HG02588 (cell line): ENCODE results near the gene GPC6.
"Not testable (repeated sequence)": the region's sequence is repeated elsewhere in the genome, so short reads cannot be mapped to it uniquely, and the experiment has no call there.

Experiments
- ATAC-seq: cut with Tn5 transposase; IDR thresholded peaks from one replicate; pipeline ENCODE4 v1.9.1; 2021; ENCODE audit warnings: mild to moderate bottlenecking, moderate library complexity; ENCODE audit not compliant: unreplicated experiment

The GPC6 gene

DNA sequence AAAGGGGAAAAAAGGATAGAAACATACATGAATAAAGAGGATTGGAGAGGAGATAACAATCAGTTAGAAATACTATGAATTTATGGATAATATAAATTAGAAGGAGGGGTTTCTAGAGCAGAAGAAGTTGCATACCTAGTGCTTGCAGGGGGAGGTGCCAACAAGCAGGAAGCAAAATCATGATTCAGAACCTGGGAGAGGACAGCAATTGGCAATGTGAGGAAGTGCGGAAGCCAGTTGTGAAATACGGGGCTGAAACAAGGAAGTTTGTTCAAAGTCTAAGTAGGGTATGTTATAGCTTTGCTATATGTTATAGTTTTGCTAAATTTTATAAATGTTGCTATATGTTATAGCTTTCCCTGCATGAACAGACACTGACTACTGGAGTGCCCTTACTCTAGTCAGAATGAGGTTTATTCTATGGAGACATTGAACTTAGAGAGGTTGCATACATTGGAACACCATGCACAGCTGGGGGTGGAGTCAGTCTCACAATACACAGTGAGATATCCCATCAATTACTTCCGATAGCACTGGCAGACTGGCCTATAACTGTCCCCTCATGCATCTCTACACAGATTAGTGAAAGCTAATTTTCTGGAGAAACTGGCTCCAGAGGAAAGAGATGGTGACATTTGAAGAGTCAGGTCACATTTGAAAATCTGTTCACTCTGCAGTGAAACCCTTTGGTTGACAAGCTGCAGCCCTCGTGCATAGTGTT, 92.1 kb downstream of the GPC6 start:
- ATAC-seq: no peak

DNA sequence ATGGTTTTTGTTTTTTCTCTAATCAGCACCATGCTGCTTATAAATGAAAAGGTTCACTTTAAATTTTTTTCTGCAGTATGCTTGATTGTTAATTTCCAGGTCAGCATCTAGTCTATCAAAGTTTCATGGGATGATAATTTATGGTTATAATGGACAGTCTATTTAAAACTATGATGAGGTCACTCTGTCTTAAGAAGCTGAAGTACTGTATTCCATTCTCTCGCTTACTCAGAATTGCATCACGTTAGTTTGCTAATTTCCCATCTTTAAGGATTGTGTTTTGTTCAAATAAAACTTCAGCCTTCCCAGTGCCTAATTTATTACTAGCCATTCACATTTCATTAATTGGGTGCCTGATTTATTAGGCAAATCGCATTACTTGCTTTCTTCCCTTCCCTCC, 94.3 kb downstream of the GPC6 start:
- ATAC-seq: no peak

DNA sequence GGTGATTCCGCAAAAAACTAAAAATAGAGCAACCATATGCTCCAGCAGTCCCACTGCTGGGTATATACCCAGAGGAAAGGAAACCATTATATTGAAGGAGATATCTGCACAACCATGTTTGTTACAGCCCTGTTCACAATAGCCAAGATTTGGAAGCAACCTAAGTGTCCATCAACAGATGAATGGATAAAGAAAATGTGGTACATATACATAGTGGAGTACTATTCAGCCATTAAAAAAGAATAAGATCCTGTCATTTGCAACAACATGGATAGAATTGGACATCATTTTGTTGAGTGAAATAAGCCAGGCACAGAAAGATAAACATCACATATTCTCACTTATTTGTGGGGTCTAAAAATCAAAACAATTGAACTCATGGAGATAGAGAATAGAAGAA, 97.3 kb downstream of the GPC6 start:
- not testable (repeated sequence) for ATAC-seq

DNA sequence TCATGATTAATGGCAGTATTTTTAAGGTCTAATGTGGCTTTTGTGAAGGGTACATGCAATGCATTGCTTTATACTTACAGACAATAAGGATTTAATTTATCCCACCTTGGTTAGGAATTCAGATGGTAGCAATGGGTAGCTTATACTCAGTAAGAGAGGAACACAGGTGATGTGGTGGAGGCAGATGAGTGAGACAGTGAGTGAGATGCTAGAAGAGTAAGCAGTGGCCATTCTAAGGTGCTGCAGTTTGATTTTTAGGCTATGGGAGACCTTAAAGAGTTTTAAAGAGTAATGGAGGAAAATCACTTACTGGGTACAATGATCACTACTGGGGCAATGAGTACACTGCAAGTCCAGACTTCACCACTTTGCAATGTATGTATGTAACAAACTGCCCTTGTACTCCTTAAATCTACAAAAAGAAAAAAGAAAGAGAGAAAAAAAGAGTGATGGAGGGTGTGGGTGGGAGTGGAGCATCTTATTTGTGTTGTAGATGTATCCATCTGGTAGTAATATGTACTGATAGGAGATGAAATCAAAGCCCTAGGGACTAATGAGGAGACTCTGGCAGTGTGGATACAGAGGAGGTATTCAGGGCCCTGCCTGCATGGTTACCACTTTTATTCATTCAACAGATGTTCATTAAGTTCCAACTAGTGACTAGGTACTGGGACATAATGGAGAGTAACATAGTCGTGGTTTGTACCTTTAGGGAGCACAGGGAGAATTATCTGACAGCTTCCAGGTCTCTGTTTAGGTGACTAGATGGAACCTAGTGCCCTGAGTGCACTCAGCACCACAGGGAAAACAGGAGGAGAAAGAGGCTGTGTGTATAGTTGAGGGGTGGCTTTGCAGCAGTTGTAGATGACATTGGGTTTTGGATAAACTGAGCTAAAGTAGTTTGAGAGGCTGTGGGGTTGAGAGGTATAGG, 99.0 kb downstream of the GPC6 start:
- ATAC-seq: no peak

DNA sequence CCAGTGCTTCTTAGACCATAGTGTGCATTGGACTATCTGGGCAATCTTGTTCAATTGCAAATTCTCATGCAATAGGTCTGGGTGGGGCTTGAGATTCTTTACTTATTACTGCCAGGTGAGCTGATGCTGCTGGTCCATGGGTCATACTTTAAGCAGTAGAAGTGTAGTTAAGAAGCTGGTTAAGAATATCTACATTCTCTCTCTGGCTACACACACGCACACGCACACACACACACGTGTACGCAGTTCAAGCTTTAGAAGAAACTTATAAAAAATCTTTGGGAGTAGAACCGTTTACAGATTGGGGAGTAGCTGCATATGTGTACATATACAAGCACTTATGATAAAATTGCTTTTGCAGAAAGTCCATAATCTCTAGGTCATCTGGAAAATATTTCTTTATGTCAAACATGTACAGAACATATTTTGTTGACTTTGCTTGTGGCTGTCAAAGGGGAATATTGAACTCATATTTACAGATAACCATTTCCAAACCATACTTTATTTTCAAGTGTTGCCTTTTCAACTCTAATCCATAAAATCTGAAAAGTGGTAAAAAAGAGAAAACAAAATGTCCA, 99.7 kb downstream of the GPC6 start:
- no peak for ATAC-seq

DNA sequence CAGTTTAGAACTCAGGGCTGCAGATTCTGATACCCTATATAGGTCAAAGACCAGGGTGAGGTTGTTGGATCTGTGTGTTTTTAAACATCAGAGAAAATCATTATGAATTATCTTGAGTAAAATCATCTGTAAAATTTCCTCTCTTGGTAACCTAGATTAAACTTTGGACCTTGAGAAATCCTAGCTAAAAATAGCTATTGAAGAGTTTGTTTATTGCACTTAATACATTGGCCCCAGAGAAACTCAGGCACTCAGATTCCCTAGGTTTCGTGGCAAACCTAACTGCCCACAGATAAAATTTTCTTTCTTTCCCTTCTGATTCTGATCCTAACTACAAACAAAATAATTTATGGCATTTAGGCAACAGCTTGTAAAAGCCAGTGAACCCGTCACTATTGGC, 102.3 kb downstream of the GPC6 start:
- ATAC-seq: no peak

DNA sequence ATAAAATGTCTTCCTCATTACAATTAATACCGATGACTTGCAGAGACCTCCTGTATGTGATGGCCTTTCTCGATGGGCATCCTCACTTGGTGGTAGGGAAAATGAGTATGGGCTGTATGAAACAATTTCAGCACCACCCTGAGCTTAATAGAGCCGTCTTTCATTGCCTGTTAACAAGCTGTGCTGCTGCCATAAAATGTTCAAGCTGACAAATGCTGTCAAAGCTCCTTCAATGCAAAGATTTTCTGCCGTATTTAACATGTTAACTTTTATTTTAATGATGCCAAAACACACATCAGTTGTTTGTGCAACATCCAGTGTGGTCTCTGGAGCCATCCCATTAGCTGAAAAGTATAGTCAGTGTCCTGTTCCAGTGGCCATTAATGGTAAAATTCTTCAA, 110.1 kb downstream of the GPC6 start:
- no peak for ATAC-seq

DNA sequence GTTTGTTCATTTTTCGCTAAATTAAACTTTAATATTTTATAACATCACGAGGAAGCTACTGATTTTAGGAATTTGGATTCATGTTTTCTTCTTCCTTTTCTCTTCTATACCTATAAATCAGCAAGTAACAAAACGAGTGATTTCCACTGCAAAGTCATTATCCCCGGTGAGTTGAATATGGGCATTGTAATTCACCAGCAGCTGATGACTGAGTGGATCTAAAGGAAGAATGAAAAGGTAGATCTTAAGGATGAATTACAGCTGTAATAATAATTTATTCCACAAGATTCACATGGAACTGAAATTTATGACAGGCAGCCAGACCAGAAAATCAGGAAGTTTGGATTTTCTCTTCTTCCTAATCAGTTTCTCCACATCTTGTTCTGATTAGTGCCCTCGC, 111.4 kb downstream of the GPC6 start:
- ATAC-seq: no peak

DNA sequence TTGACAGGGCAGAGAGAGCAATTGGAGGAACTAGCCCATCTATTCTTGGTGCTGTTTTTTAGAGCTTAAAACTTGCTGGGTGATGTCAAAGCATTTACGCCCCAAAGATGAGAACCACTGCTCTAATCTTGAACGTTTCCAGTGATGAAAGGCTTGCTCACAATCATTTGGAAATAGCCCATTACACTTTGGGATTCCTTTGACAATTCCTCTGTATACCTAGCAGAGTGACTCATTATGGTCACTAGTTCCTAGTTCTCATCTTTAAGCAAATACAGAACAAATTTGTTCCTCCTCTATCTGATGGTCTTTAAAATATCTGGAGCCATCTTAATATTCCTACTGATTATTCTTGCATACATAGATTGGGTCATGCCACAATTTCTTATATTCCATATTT, 112.3 kb downstream of the GPC6 start:
- ATAC-seq: no peak

DNA sequence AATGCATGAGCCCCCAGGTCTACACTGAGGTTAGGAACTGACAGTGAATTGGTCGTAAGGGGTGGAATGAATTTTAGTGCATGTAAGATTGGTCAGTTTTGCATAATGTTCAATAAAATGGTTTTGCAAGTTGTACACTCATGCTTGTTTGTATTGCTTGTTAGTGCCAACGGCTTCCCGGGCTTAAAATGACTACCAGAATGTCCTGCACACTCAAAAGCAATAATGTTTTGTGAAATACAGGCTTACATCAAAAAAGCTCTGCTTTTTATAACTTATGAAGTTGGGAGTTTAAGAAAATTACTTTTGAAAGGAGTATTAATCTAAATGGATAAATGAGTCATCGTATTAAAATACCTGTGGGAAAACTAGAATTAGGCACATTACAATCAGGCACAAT, 112.9 kb downstream of the GPC6 start:
- no peak for ATAC-seq

DNA sequence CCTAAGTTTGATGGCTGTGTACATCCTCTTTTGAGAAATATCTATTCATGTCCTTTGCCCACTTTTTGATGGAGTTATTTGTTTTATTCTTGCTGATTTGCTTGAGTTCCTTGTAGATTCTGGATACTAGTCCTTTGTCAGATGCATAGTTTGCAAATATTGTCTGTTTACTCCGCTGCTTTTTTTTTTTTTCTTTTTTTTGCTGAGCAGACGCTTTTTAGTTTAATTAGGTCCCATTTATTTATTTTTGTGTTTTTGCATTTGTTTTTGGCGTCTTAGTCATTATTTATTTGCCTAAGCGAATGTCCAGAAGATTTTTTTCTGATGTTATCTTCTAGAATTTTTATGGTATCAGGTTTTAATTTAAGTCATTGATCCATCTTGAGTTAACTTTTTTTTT, 114.9 kb downstream of the GPC6 start:
- ATAC-seq: no peak

DNA sequence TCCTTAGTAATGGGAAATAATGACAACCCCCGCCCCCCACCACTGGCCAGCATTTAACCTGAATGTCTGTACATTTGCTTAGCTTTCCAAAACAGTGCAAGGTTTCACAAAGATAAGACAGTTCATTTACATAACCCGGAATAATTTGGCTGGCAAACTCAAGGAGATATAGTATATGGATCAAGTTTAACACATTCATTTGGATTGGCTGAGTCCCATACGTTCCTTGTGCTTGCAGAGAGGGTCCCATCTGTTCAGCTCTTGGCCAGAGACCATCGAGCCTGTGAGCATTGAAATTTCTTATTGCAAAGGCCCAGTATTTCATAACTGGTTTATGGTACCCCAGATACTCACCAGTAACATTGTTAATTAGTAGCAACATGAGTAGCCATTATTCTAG, 116.5 kb downstream of the GPC6 start:
- ATAC-seq: no peak

DNA sequence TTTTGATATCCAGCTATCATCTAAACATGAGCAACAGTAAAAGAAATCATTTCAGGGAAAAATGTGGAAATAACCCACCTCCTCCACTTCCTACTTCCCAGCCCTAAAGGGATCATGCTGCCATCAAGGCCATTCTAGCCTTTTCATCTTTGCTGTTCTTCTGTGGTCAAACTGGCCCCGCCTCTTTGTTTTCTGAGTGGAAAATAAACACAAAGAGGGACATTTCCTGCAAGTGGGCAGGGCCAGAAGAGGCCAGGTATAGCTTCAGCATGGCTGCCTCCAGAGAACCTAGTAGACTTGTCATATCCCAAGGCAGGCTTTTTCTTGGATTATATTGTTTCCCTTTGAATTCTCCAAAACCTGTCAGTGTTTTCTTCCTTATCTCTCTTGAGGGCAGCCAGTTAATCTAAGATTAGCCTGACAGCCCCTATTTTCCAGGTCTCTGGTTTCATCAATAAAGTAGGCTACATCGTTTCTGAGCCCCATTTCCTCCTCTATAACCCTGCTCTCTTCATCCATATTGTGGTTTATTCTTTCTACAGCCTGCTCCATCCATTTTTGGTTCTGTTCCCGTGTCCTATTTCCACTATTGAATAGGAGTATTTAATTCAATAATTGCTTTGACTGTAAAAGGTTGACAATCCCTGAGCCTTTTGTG, 117.6 kb downstream of the GPC6 start:
- ATAC-seq: no peak

DNA sequence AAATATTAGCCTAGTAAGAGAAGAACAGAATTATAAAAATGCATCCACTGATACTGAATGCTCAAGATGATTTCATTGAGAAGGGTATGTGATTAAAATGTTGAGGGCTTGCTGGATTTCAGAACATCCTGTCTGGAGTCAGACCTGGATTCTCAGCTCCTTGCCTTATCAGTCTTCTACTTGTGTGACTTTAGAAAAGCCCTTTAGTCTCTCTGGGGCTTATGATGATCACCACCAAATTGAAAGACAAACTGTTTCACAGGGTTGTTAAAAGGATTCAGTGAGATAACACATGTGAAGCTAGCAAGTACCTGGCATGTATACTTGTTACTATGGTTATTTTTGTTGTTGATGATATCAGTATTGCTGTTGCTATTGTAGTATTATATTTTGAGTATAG, 118.4 kb downstream of the GPC6 start:
- ATAC-seq: no peak

DNA sequence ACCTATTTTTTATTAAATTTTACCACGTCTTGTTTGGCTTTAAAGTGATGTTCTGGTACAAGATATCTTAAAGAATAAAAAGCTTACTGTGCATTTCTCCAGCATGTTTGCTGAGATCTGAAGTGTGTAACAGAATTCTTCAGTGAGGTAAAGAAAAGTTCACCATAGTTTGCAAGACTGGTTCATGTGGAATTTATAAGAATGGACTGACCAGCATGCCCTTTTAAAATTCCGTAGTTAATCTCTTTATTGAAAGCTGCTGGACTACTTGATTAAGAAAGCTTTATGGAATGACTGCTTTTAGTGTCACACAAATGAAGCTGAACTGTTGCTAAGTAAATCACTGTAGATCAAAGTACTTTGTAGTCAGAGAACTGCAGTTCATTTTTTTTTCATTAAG, 119.2 kb downstream of the GPC6 start:
- no peak for ATAC-seq

DNA sequence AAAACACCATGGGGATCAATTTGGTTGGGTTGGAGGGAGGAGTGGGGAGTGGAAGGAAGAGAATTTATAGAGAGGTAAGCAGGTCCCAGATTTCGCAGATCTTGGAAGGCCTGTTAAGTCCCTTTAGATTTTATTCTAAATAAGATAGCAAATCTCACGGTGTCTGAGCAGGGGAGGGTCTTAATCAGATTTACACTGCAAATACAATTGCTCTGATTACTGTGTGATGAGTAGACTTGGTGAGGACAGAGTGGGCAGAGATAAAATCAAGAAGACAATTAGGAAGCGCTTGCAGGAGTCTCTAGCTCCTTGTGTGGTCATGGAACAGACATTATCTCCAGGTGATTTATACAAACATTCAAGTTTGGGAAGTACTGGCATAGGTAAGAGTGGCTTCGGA, 126.0 kb downstream of the GPC6 start:
- no peak for ATAC-seq

DNA sequence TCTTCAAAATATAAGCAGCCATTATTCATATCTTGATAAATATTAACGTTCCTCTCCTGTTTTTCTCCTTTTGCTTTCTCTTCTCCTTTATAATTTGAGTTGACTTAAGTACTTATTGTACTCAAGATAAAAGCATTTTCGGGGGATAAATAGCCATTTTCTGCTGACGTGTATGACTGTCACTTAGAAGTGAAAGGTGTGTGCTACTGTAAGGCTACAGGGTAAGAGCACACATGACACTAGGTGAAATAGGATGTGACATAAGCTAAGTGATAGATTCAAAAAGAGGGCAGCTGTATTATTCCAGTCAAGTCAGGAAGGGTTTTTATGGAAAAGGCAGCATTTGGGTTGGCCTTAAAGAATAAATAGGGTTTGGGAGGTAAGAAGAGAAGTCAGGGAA, 128.5 kb downstream of the GPC6 start:
- no peak for ATAC-seq

DNA sequence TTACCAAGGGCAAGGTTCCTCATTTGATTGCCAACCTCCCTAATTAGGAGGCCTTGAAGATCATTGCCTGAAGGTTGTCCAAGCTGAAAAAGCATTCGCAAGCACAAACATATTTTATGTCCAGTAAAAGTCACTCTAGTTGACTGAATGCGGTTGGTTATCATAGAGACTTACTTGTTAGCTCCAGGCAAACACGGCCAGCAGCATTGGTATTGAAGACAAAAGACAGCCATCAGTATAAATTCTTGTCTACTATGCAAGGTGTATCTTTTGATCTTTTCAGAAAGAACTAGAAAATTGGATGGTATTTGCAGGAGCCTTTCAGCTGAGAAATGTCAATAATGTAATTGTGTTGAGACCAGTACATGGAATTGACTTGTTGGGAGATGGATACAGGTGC, 129.9 kb downstream of the GPC6 start:
- ATAC-seq: no peak

DNA sequence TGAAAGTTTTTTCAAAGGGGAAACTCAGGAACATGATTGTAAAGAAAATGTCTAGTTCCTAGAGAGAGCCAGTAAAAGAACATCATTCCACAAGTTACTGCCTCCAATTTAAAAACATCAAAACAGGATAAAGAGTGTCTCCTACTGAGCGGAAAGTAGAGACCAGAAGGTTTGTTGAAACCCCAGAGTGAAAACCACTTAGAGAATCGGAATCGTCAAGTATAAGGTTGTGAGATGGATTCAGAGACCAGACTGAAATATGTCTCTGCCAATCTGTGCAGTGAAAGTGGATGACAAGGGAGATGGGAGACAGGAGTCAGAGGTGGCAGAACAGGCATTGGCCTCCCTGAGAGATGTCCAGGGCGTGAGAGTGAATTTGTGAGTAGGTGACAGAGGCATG, 133.4 kb downstream of the GPC6 start:
- no peak for ATAC-seq

DNA sequence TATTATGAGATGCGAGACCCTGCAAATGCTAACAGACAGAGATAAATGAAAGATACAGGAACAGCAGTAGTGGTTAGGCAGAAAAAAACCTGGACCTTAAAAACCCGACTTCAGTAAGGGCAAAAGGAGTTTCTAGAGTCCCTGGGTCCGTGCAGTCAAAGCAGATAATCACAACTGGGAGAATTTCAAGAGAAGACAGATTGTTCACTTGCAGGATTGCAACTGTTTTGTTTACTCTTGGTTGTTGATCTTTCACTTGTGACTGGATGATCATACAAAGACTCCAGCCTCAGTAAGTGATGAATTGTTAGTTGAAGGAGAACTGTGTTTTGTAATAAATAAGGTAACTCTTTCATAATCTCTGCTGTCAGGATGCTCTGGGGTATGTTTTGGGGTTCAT, 135.1 kb downstream of the GPC6 start:
- no peak for ATAC-seq

DNA sequence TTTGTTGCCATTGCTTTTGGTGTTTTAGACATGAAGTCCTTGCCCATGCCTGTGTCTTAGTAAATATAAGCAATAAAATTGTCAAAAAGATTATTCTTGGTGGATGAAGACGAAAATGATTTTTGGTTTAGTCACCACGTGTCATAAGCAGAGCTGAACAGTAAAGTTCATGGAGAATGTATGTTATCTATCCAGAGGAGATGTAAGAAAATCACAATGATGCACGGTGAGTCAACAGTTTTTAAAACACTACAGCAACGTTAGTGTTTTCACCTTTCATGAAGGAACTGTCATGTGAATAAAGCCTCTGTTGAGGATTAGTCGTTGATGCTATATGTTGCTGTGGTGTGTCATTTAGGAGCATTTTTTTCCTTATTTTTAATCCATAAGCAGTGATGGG, 137.6 kb downstream of the GPC6 start:
- no peak for ATAC-seq

DNA sequence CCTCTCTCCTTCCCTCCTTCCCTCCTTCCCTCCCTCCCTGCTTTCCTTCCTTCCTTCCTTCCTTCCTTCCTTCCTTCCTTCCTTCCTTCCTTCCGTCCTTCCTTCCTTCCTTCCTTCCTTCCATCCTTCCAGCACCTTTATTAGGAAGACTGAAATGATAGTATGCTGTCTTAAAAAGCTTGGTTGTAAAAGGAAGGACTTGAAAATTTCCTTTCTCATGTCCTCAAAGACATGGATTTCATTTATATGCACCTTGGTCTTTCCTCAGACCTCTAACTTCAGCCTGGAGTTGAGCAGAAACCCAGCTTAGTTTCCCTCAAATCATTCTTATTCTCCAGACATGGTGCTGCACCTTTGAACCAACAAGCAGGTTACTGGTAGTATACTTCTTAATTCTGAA, 141.7 kb downstream of the GPC6 start:
- no peak for ATAC-seq
